Gastrocnemius medialis (tissue), 4 donors: ENCODE results near the gene WWOX.

Experiments
- POLR2A ChIP-seq, 2 donors: fragments of 450-650 bp; IDR thresholded peaks; one replicate each; pipeline ENCODE4 v1.6.1; 2017; ENCODE audit warnings: antibody characterized with exemption in 2 of 2, mild to moderate bottlenecking in 2 of 2, moderate library complexity in 2 of 2
- TF ChIP-seq, protein P1 (sequence below), 5 experiments: fragments of 450-650 bp in 3 of 5; fragments of 200-600 bp in 2 of 5; sonication (generic) in 2 of 5; IDR thresholded peaks in 4 of 5; conservative IDR thresholded peaks in 1 of 5; 1 replicate in 4 of 5; 2 replicates in 1 of 5; pipeline ENCODE4 v1.5.1; 2016 to 2019; ENCODE audit warnings: antibody characterized with exemption in 5 of 5, mild to moderate bottlenecking in 3 of 5, moderate library complexity in 3 of 5

DNA sequence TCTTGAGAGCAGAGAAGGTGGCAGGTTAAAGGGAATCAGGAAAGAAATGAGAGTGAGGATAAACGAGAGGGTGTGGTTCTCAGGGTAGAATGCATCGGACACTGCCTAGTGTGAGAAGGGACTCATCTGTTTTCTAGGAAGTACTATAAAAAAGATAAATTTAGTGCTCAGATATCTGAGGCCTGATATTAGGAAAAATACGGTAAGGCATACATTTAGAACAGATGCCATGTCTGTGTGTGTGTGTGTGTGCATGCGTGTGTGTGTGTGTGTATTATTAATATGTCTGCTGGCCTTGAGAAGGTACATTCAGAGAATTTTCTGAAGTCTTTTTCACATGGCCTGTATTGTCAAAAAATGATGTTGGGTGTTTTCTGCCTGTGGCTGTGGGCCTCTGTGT, 1086.3 kb downstream of the WWOX start:
- TF ChIP-seq POLR2A (IDR thresholded peaks at IDR 0.05): no peak
- TF ChIP-seq, protein P1, sequence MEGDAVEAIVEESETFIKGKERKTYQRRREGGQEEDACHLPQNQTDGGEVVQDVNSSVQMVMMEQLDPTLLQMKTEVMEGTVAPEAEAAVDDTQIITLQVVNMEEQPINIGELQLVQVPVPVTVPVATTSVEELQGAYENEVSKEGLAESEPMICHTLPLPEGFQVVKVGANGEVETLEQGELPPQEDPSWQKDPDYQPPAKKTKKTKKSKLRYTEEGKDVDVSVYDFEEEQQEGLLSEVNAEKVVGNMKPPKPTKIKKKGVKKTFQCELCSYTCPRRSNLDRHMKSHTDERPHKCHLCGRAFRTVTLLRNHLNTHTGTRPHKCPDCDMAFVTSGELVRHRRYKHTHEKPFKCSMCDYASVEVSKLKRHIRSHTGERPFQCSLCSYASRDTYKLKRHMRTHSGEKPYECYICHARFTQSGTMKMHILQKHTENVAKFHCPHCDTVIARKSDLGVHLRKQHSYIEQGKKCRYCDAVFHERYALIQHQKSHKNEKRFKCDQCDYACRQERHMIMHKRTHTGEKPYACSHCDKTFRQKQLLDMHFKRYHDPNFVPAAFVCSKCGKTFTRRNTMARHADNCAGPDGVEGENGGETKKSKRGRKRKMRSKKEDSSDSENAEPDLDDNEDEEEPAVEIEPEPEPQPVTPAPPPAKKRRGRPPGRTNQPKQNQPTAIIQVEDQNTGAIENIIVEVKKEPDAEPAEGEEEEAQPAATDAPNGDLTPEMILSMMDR (IDR thresholded peaks at IDR 0.05 in 4 of 5, conservative IDR thresholded peaks at IDR 0.05 in 1 of 5): no peak
